OCI-LY7 (cell line): ENCODE data around the gene HLX. TPM values are rescaled to one million over a fixed set of nuclear protein-coding genes. Genes with fewer than 3 reads are reported as not detected.
A peak's percentile ranks its signal among the peaks of the same experiment; 100 is the strongest.

Experiments
- BruUV-seq: library from RNA; stranded (reverse); fragments of 400-500 nt; replicated peaks from 2 replicates; lab custom pipeline; 2021; lab: Mats Ljungman, UMichigan
- CTCF ChIA-PET: fragments of 300-600 bp; sonication (Branson Sonifier 250); formaldehyde crosslinking; loops from one replicate; lab custom pipeline; 2022; ENCODE audit warnings: antibody characterized with exemption; ENCODE audit not compliant: unreplicated experiment; lab: Charles Lee
- POLR2A ChIA-PET: fragments of 300-600 bp; sonication (Branson Sonifier 250); formaldehyde crosslinking; loops from one replicate; lab custom pipeline; 2022; ENCODE audit warnings: antibody characterized with exemption; lab: Charles Lee
- DNase-seq: peaks from one replicate; pipeline ENCODE4 v3.0.0-alpha.2; 2015; ENCODE audit warnings: low spot score
- H2AFZ ChIP-seq: fragments of 200-600 bp; sonication (generic), shearing (Covaris generic); 2 replicates; pipeline ENCODE4 v1.6.1; 2014; ENCODE audit warnings: mild to moderate bottlenecking, antibody characterized with exemption, low read length, moderate library complexity
- H3K27ac ChIP-seq: fragments of 200-600 bp; sonication (generic); 2 replicates; pipeline ENCODE4 v1.5.1; 2014; ENCODE audit warnings: mixed run types, low read depth, mild to moderate bottlenecking, moderate library complexity, low read length, inconsistent platforms; ENCODE audit not compliant: poor library complexity, severe bottlenecking
- H3K36me3 ChIP-seq: fragments of 200-600 bp; sonication (generic); 2 replicates; pipeline ENCODE4 v1.6.1; 2014; ENCODE audit warnings: mild to moderate bottlenecking, antibody characterized with exemption, low read length, moderate library complexity, mixed read lengths; ENCODE audit not compliant: insufficient read depth
- H3K4me1 ChIP-seq: fragments of 200-600 bp; sonication (generic); 2 replicates; pipeline ENCODE4 v1.5.1; 2014; ENCODE audit warnings: mild to moderate bottlenecking, low read length; ENCODE audit not compliant: insufficient read depth, poor library complexity, severe bottlenecking
- H3K4me2 ChIP-seq: fragments of 200-600 bp; sonication (generic); 2 replicates; pipeline ENCODE4 v1.6.1; 2014; ENCODE audit warnings: mild to moderate bottlenecking, low read length
- H3K4me3 ChIP-seq: fragments of 200-600 bp; sonication (generic); 2 replicates; pipeline ENCODE4 v1.5.1; 2014; ENCODE audit warnings: mild to moderate bottlenecking, low read depth, low read length; ENCODE audit not compliant: poor library complexity, severe bottlenecking
- H3K79me2 ChIP-seq: fragments of 200-600 bp; sonication (generic); 2 replicates; pipeline ENCODE4 v1.6.1; 2016; ENCODE audit warnings: low read depth, mild to moderate bottlenecking, low read length, moderate library complexity, mixed read lengths; ENCODE audit not compliant: insufficient read depth
- H3K9me2 ChIP-seq: fragments of 200-600 bp; sonication (generic); 2 replicates; pipeline ENCODE4 v1.6.1; 2016; ENCODE audit warnings: mild to moderate bottlenecking, low read length, mixed read lengths; ENCODE audit not compliant: insufficient read depth
- H3K9me3 ChIP-seq: fragments of 200-600 bp; sonication (generic); 2 replicates; pipeline ENCODE4 v1.6.1; 2014; ENCODE audit warnings: mild to moderate bottlenecking, mixed run types, low read length, mixed read lengths
- H4K20me1 ChIP-seq: fragments of 200-600 bp; sonication (generic); 2 replicates; pipeline ENCODE4 v1.6.1; 2014; ENCODE audit warnings: mild to moderate bottlenecking, antibody characterized with exemption, low read length, moderate library complexity, mixed read lengths; ENCODE audit not compliant: insufficient read depth
- EZH2phosphoT487 ChIP-seq: fragments of 200-600 bp; sonication (generic); IDR thresholded peaks from 2 replicates; pipeline ENCODE4 v1.6.1; 2018; ENCODE audit warnings: low read depth, borderline replicate concordance, mild to moderate bottlenecking, mixed run types, antibody characterized with exemption, low read length, moderate library complexity, mixed read lengths
- intact Hi-C: fragments of 100-400 bp; cut with micrococcal nuclease; formaldehyde crosslinking; loops from one replicate; pipeline ENCODE4 v1.10.0; 2022; ENCODE audit not compliant: unreplicated experiment
- total RNA-seq, 2 experiments: library from RNA; depleted of rRNA in 1 of 2; stranded (reverse); fragments of >200 nt in 1 of 2; shearing (Covaris generic) in 1 of 2; gene quantifications; 2 replicates each; pipeline ENCODE4 v1.2.3, GENCODE V29; 2014 to 2022
- TF ChIP-seq, protein P1 (sequence below): fragments of 200-600 bp; sonication (generic); conservative IDR thresholded peaks from 2 replicates; pipeline ENCODE4 v1.5.1; 2014; ENCODE audit warnings: mild to moderate bottlenecking, antibody characterized with exemption, low read length, moderate library complexity, mixed read lengths

Gene HLX
- total RNA-seq, 2 experiments from 2014 or later: not detected

DNA sequence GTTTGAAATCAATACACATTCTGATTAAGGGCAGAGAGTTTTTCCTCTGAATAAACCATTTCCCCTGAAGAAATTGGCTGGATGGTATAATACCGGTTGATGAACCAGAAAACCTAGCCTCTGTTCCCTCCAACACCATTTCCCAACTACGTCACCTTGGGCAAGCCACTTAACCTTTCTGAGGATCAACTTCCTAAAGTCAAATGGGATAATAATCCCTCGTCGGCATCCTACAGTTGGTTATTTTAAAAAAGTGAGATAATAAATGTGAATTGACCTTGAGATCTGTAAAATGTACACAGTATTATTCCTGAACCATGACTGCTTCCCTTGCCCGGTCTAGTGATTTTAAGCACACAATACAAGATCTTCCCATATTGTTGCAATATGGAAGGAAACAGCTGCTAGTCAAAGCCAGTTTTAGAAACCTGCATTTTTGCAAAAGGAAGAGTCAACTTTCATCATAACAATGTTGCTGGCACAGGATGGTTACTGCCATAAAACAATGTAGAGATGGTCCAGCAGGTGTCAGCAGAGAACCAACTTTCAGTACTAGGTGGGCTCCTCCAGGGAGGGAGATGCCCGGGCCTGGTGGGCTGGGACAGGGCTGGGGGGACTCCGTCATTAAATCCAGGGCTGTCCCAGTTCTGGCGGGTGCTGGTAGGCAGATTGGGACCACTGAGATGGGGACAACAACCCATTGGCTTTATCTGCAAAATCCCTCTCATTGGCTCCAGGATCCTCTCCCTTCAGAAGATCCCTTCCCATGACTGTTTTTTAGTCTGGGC lies 5.2 kb upstream of the HLX start:
- H2AFZ ChIP-seq: no peak overlapping the region
- H3K36me3 ChIP-seq: no peaks in the 10 kb centered on the region
- peak; percentile 34 for DNase-seq
- intact Hi-C loops: loop anchor here (1.0 to 10.0 kb wide), 3 partner anchors 329 to 1581 kb away; no protein-coding TSS in a partner anchor
- no peaks in the 10 kb centered on the region for H3K9me3 ChIP-seq
- no peaks in the 10 kb centered on the region for H3K4me1 ChIP-seq
- ChIA-PET CTCF (no interaction called here), POLR2A (no interaction called here)
- H3K4me3 ChIP-seq: no peak overlapping the region
- no peak overlapping the region for H3K27ac ChIP-seq
- TF ChIP-seq EZH2phosphoT487: no peak
- TF ChIP-seq, protein P1, sequence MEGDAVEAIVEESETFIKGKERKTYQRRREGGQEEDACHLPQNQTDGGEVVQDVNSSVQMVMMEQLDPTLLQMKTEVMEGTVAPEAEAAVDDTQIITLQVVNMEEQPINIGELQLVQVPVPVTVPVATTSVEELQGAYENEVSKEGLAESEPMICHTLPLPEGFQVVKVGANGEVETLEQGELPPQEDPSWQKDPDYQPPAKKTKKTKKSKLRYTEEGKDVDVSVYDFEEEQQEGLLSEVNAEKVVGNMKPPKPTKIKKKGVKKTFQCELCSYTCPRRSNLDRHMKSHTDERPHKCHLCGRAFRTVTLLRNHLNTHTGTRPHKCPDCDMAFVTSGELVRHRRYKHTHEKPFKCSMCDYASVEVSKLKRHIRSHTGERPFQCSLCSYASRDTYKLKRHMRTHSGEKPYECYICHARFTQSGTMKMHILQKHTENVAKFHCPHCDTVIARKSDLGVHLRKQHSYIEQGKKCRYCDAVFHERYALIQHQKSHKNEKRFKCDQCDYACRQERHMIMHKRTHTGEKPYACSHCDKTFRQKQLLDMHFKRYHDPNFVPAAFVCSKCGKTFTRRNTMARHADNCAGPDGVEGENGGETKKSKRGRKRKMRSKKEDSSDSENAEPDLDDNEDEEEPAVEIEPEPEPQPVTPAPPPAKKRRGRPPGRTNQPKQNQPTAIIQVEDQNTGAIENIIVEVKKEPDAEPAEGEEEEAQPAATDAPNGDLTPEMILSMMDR: peak; percentile 79
- H4K20me1 ChIP-seq: no peaks in the 10 kb centered on the region
- H3K79me2 ChIP-seq: no peaks in the 10 kb centered on the region
- BruUV-seq: no TSS peak
- H3K9me2 ChIP-seq: no peaks in the 10 kb centered on the region
- no peak overlapping the region for H3K4me2 ChIP-seq

DNA sequence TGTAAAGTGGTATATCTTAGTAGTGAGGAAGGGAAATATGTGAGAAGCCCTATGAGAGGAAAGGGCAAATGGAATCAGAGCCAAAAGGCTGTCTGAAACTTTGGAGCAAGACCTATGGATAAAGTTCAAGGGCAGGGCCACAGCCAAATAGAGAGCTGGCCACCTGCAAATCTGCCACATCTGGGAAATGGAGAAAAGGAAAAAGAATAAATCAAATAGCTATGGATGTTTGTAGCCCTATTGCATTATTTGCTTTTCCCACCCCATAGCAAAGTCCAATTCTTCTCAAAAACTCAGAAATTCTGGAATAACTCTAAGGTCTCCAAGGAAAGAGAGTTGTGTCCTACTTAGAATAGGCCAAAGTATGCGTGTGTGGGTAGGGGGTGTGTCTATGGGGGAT lies 4.0 kb upstream of the HLX start:
- H3K27ac ChIP-seq: no peak overlapping the region
- H3K9me3 ChIP-seq: no peaks in the 10 kb centered on the region
- no peak overlapping the region for H2AFZ ChIP-seq
- H3K4me1 ChIP-seq: no peaks in the 10 kb centered on the region
- no peaks in the 10 kb centered on the region for H4K20me1 ChIP-seq
- no TSS peak for BruUV-seq
- H3K4me3 ChIP-seq: no peak overlapping the region
- DNase-seq: no peak
- no peak for TF ChIP-seq EZH2phosphoT487
- TF ChIP-seq, protein P1: no peak
- H3K4me2 ChIP-seq: no peak overlapping the region
- no peaks in the 10 kb centered on the region for H3K36me3 ChIP-seq
- no peaks in the 10 kb centered on the region for H3K9me2 ChIP-seq
- H3K79me2 ChIP-seq: no peaks in the 10 kb centered on the region
- ChIA-PET CTCF (no interaction called here), POLR2A (interaction anchor here (0.7 kb wide), 1 partner anchor 74 kb away, joined by 3 read pairs; no protein-coding TSS in a partner anchor)
- intact Hi-C loops: loop anchor here (2.0 to 10.0 kb wide), 2 partner anchors 560 to 1580 kb away; no protein-coding TSS in a partner anchor
